GM23338 (cell line): ENCODE data around the gene INPP4A.

ENCODE experiments used
- CTCF ChIP-seq, 2 experiments: fragments of 200-600 bp in 1 of 2; sonication (generic) in 1 of 2; conservative IDR thresholded peaks; 2 replicates each; pipeline versions ENCODE4 v1.5.1 to v1.6.1; 2016 to 2017; ENCODE audit warnings: antibody characterized with exemption in 2 of 2, low read depth in 2 of 2, mild to moderate bottlenecking in 2 of 2, moderate library complexity in 1 of 2
- EZH2 ChIP-seq: fragments of 200-600 bp; sonication (generic); IDR thresholded peaks from one replicate; pipeline ENCODE4 v1.8.0; 2017; ENCODE audit warnings: antibody characterized with exemption, mild to moderate bottlenecking, low read depth; ENCODE audit not compliant: unreplicated experiment
- EZH2phosphoT487 ChIP-seq: fragments of 200-600 bp; sonication (generic); IDR thresholded peaks from one replicate; pipeline ENCODE4 v1.8.1; 2018; ENCODE audit warnings: antibody characterized with exemption; ENCODE audit not compliant: unreplicated experiment
- POLR2AphosphoS5 ChIP-seq: IDR thresholded peaks from 2 replicates; pipeline ENCODE4 v1.6.1; 2016; ENCODE audit warnings: antibody characterized with exemption, low read depth
- REST ChIP-seq: IDR thresholded peaks from one replicate; pipeline ENCODE4 v1.6.1; 2018; ENCODE audit warnings: antibody characterized with exemption; ENCODE audit not compliant: unreplicated experiment

- no peak for TF ChIP-seq CTCF (conservative IDR thresholded peaks at IDR 0.05; ENCODE audit: low read depth in 2 of 2)
- no peak for TF ChIP-seq EZH2
- TF ChIP-seq POLR2AphosphoS5: no peak
- no peak for TF ChIP-seq REST
- TF ChIP-seq EZH2phosphoT487: no peak
Observed at GRCh38 chr2:98538280-98539041, 93.8 kb downstream of the INPP4A start.
